ENCODE data around the gene HSD17B1. TPM values are rescaled to one million over a fixed set of nuclear protein-coding genes. Genes with fewer than 3 reads are reported as not detected.

The HSD17B1 gene
- total RNA-seq, 1 experiment from 2014 or later, result 1.7 TPM

Other genes starting within 250 kb of the HSD17B1 start
- gene STAT3, start 164.5 kb upstream of the HSD17B1 start, total RNA-seq (2014; rRNA removed; shearing (Covaris generic)), result 30.9 and 38.0 TPM in 2 replicates
- gene CAVIN1, start 129.7 kb upstream of the HSD17B1 start, total RNA-seq (2014; rRNA removed; shearing (Covaris generic)), result 48.7 and 56.6 TPM in 2 replicates
- gene ATP6V0A1, start 94.0 kb upstream of the HSD17B1 start, total RNA-seq (2014; rRNA removed; shearing (Covaris generic)), result 35.0 and 38.4 TPM in 2 replicates
- gene NAGLU, start 16.7 kb upstream of the HSD17B1 start, total RNA-seq (2014; rRNA removed; shearing (Covaris generic)), result 54.9 and 65.5 TPM in 2 replicates
- gene COASY, start 9.2 kb downstream of the HSD17B1 start, total RNA-seq (2014; rRNA removed; shearing (Covaris generic)), result 82.1 and 103 TPM in 2 replicates
- 55.9 and 63.1 TPM in 2 replicates for gene MLX, start 14.2 kb downstream of the HSD17B1 start, total RNA-seq (2014; rRNA removed; shearing (Covaris generic))
- gene PSMC3IP, start 24.8 kb downstream of the HSD17B1 start, total RNA-seq (2014; rRNA removed; shearing (Covaris generic)), result 12.4 and 16.0 TPM in 2 replicates
- 38.1 and 44.7 TPM in 2 replicates for gene RETREG3, start 56.5 kb downstream of the HSD17B1 start, total RNA-seq (2014; rRNA removed; shearing (Covaris generic))
- gene TUBG1, start 56.8 kb downstream of the HSD17B1 start, total RNA-seq (2014; rRNA removed; shearing (Covaris generic)), result 123 and 127 TPM in 2 replicates
- gene TUBG2, start 106.4 kb downstream of the HSD17B1 start, total RNA-seq (2014; rRNA removed; shearing (Covaris generic)), result 7.4 and 8.7 TPM in 2 replicates
- 34.2 and 49.4 TPM in 2 replicates for gene PLEKHH3, start 124.1 kb downstream of the HSD17B1 start, total RNA-seq (2014; rRNA removed; shearing (Covaris generic))
- gene CCR10, start 128.9 kb downstream of the HSD17B1 start, total RNA-seq (2014; rRNA removed; shearing (Covaris generic)), result not detected in 2 replicates
- gene CNTNAP1, start 129.6 kb downstream of the HSD17B1 start, total RNA-seq (2014; rRNA removed; shearing (Covaris generic)), result 0.08 and 0.23 TPM in 2 replicates
- gene EZH1, start 192.1 kb downstream of the HSD17B1 start, total RNA-seq (2014; rRNA removed; shearing (Covaris generic)), result 11.8 and 12.2 TPM in 2 replicates
- gene RAMP2, start 208.3 kb downstream of the HSD17B1 start, total RNA-seq (2014; rRNA removed; shearing (Covaris generic)), result not detected in 2 replicates
- 76.1 and 84.4 TPM in 2 replicates for gene VPS25, start 220.5 kb downstream of the HSD17B1 start, total RNA-seq (2014; rRNA removed; shearing (Covaris generic))
- gene WNK4, start 227.7 kb downstream of the HSD17B1 start, total RNA-seq (2014; rRNA removed; shearing (Covaris generic)), result 7.8 and 8.6 TPM in 2 replicates
- 82.9 and 86.2 TPM in 2 replicates for gene COA3, start 245.8 kb downstream of the HSD17B1 start, total RNA-seq (2014; rRNA removed; shearing (Covaris generic))
- 0.13 and 0.66 TPM in 2 replicates for gene CNTD1, start 245.9 kb downstream of the HSD17B1 start, total RNA-seq (2014; rRNA removed; shearing (Covaris generic))

Data from HT-29 (cell line).